H1 (cell line): ENCODE results near the gene HEBP2. TPM values are rescaled to one million over a fixed set of nuclear protein-coding genes. Genes with fewer than 3 reads are reported as not detected.

Experiments
- CTCF ChIA-PET: fragments of 300-600 bp; sonication (Branson Sonifier 250); formaldehyde crosslinking; loops from one replicate; lab custom pipeline; 2021; ENCODE audit not compliant: partially characterized antibody; lab: Charles Lee
- POLR2A ChIA-PET: fragments of 300-600 bp; sonication (Branson Sonifier 250); formaldehyde crosslinking; loops from one replicate; lab custom pipeline; 2021; ENCODE audit warnings: inconsistent platforms; ENCODE audit not compliant: partially characterized antibody; lab: Charles Lee
- DNase-seq, 2 experiments: peaks; one replicate each; pipeline versions ENCODE4 v3.0.0 to v3.0.0-alpha.2; 2010 to 2022; ENCODE audit warnings: low spot score in 2 of 2, low read depth in 1 of 2, mixed read lengths in 1 of 2
- FAIRE-seq: peaks from 2 replicates; lab custom pipeline; 2011; peaks lifted over from hg19 to GRCh38; lab: Jason Lieb, UNC
- H2AFZ ChIP-seq: 2 replicates; pipeline ENCODE4 v1.8.1; 2012; ENCODE audit warnings: low read length, inconsistent platforms
- H2AK5ac ChIP-seq: 2 replicates; pipeline ENCODE4 v1.6.1; 2013; ENCODE audit warnings: low read depth, low read length
- H2BK120ac ChIP-seq: replicated peaks from 2 replicates; pipeline ENCODE3; 2013; ENCODE audit warnings: low read depth, low read length, inconsistent platforms
- H2BK12ac ChIP-seq: 2 replicates; pipeline ENCODE4 v1.6.1; 2013; ENCODE audit warnings: low read depth, low read length
- H2BK15ac ChIP-seq: 2 replicates; pipeline ENCODE4 v1.6.1; 2013; ENCODE audit warnings: low read length
- H2BK20ac ChIP-seq: 2 replicates; pipeline ENCODE4 v1.6.1; 2013; ENCODE audit warnings: low read length
- H2BK5ac ChIP-seq: 2 replicates; pipeline ENCODE4 v1.6.1; 2013; ENCODE audit warnings: low read depth, low read length
- H3K14ac ChIP-seq: 2 replicates; pipeline ENCODE4 v1.6.1; 2013; ENCODE audit warnings: inconsistent platforms; ENCODE audit not compliant: insufficient read length
- H3K18ac ChIP-seq: 2 replicates; pipeline ENCODE4 v1.6.1; 2013; ENCODE audit warnings: low read length; ENCODE audit errors: extremely low read depth
- H3K23ac ChIP-seq: 2 replicates; pipeline ENCODE4 v1.6.1; 2013; ENCODE audit warnings: inconsistent platforms; ENCODE audit not compliant: insufficient read length
- H3K23me2 ChIP-seq: 2 replicates; pipeline ENCODE4 v1.6.1; 2013; ENCODE audit warnings: low read depth, low read length
- H3K27ac ChIP-seq: 2 replicates; pipeline ENCODE4 v1.6.1; 2011; ENCODE audit warnings: low read depth, low read length, inconsistent platforms
- H3K27me3 ChIP-seq, 4 experiments: replicated peaks in 1 of 4; 1 replicate in 1 of 4; 2 replicates in 3 of 4; pipeline versions ENCODE4 v1.6.1 to v1.8.1; 2011 to 2013; ENCODE audit warnings: low read length in 3 of 4, mild to moderate bottlenecking in 3 of 4, inconsistent platforms in 2 of 4, mixed read lengths in 2 of 4, moderate library complexity in 1 of 4; ENCODE audit not compliant: control insufficient read depth in 3 of 4, insufficient read depth in 3 of 4; ENCODE audit errors: extremely low read depth in 1 of 4
- H3K36me3 ChIP-seq, 4 experiments: 2 replicates each; pipeline versions ENCODE4 v1.6.1 to v1.8.1; 2011 to 2013; ENCODE audit warnings: mild to moderate bottlenecking in 4 of 4, low read length in 3 of 4, moderate library complexity in 2 of 4, control low read depth in 1 of 4, inconsistent platforms in 1 of 4; ENCODE audit not compliant: insufficient read depth in 4 of 4, control insufficient read depth in 2 of 4
- H3K4ac ChIP-seq: replicated peaks from 2 replicates; pipeline ENCODE3; 2013; ENCODE audit warnings: low read length, low read depth, mixed read lengths, inconsistent platforms; ENCODE audit not compliant: insufficient read length
- H3K4me1 ChIP-seq, 4 experiments: replicated peaks in 1 of 4; 1 replicate in 1 of 4; 2 replicates in 3 of 4; pipeline versions ENCODE4 v1.6.1 to v1.8.1; 2011 to 2013; ENCODE audit warnings: low read length in 3 of 4, inconsistent platforms in 2 of 4, mixed read lengths in 1 of 4; ENCODE audit not compliant: insufficient read depth in 4 of 4, control insufficient read depth in 3 of 4
- H3K4me2 ChIP-seq, 2 experiments: 2 replicates each; pipeline versions ENCODE4 v1.6.1 to v1.8.1; 2011 to 2013; ENCODE audit warnings: low read depth in 2 of 2, low read length in 2 of 2, control low read depth in 1 of 2, inconsistent platforms in 1 of 2, mild to moderate bottlenecking in 1 of 2; ENCODE audit not compliant: insufficient read depth in 1 of 2
- H3K4me3 ChIP-seq, 4 experiments: fragments of 200-600, 300-600 bp in 1 of 4; sonication (generic), shearing (Covaris generic), sonication (Bioruptor Twin) in 1 of 4; 2 replicates each; pipeline versions ENCODE4 v1.5.1 to v1.8.1; 2011 to 2016; ENCODE audit warnings: low read length in 4 of 4, low read depth in 3 of 4, control low read depth in 2 of 4, inconsistent platforms in 2 of 4, mild to moderate bottlenecking in 2 of 4, mixed read lengths in 1 of 4, moderate library complexity in 1 of 4; ENCODE audit not compliant: insufficient read depth in 2 of 4; ENCODE audit errors: extremely low read depth in 1 of 4
- H3K56ac ChIP-seq: replicated peaks from 2 replicates; pipeline ENCODE3; 2013; ENCODE audit warnings: low read depth, mild to moderate bottlenecking, mixed read lengths, low read length, inconsistent platforms; ENCODE audit not compliant: insufficient read length
- H3K79me1 ChIP-seq: 2 replicates; pipeline ENCODE4 v1.6.1; 2013; ENCODE audit warnings: low read depth, low read length, control low read depth
- H3K79me2 ChIP-seq, 2 experiments: 2 replicates each; pipeline versions ENCODE4 v1.6.1 to v1.8.1; 2012 to 2013; ENCODE audit warnings: low read length in 2 of 2, mild to moderate bottlenecking in 2 of 2, inconsistent platforms in 1 of 2; ENCODE audit not compliant: insufficient read depth in 2 of 2, control insufficient read depth in 1 of 2
- H3K9ac ChIP-seq, 4 experiments: replicated peaks in 1 of 4; 1 replicate in 1 of 4; 2 replicates in 3 of 4; pipeline versions ENCODE4 v1.6.1 to v1.8.1; 2011 to 2013; ENCODE audit warnings: low read depth in 3 of 4, low read length in 3 of 4, control low read depth in 2 of 4, mild to moderate bottlenecking in 2 of 4, moderate library complexity in 2 of 4, inconsistent platforms in 1 of 4; ENCODE audit errors: extremely low read depth in 1 of 4
- H3K9me3 ChIP-seq, 2 experiments: 2 replicates each; pipeline versions ENCODE4 v1.6.1 to v1.8.1; 2012 to 2013; ENCODE audit warnings: mild to moderate bottlenecking in 2 of 2, moderate library complexity in 2 of 2, control low read depth in 1 of 2, inconsistent platforms in 1 of 2, low read depth in 1 of 2, low read length in 1 of 2, mixed read lengths in 1 of 2; ENCODE audit not compliant: insufficient read depth in 2 of 2
- H4K20me1 ChIP-seq, 2 experiments: replicated peaks in 1 of 2; 2 replicates each; pipeline versions ENCODE3 to v1.8.1; 2011 to 2013; ENCODE audit warnings: inconsistent platforms in 2 of 2, low read length in 2 of 2, mild to moderate bottlenecking in 1 of 2; ENCODE audit not compliant: insufficient read depth in 2 of 2, control insufficient read depth in 1 of 2
- H4K5ac ChIP-seq: 2 replicates; pipeline ENCODE4 v1.6.1; 2013; ENCODE audit warnings: low read length, low read depth, mixed read lengths, inconsistent platforms; ENCODE audit not compliant: insufficient read length
- H4K8ac ChIP-seq: 2 replicates; pipeline ENCODE4 v1.8.0; 2013; ENCODE audit warnings: mild to moderate bottlenecking, moderate library complexity, low read length, inconsistent platforms; ENCODE audit not compliant: insufficient read depth; ENCODE audit errors: extremely low read depth
- H4K91ac ChIP-seq: replicated peaks from 2 replicates; pipeline ENCODE3; 2013; ENCODE audit warnings: low read length, mixed read lengths, inconsistent platforms; ENCODE audit not compliant: insufficient read length
- EGR1 ChIP-seq: IDR thresholded peaks from 2 replicates; pipeline ENCODE4 v1.6.1; 2011; ENCODE audit warnings: low read depth, low read length, borderline replicate concordance
- EP300 ChIP-seq, 2 experiments: IDR thresholded peaks; 1 replicate in 1 of 2; 2 replicates in 1 of 2; pipeline ENCODE4 v1.6.1; 2011 to 2012; ENCODE audit warnings: low read depth in 2 of 2, low read length in 2 of 2, mild to moderate bottlenecking in 2 of 2, borderline replicate concordance in 1 of 2, inconsistent platforms in 1 of 2, moderate library complexity in 1 of 2
- POLR2A ChIP-seq, 2 experiments: IDR thresholded peaks; 1 replicate in 1 of 2; 2 replicates in 1 of 2; pipeline ENCODE4 v1.6.1; 2011; ENCODE audit warnings: low read depth in 2 of 2, low read length in 2 of 2, mild to moderate bottlenecking in 2 of 2; ENCODE audit errors: control extremely low read depth in 1 of 2
- SAP30 ChIP-seq: fragments of 300-600 bp; sonication (generic); IDR thresholded peaks from 2 replicates; pipeline ENCODE4 v1.7.1; 2012; ENCODE audit warnings: low read length, moderate library complexity, mild to moderate bottlenecking, inconsistent platforms; ENCODE audit not compliant: insufficient read depth, insufficient replicate concordance
- SIX5 ChIP-seq: IDR thresholded peaks from 2 replicates; pipeline ENCODE4 v1.6.1; 2011; ENCODE audit warnings: mild to moderate bottlenecking, low read depth, low read length
- SUZ12 ChIP-seq: fragments of 200-600 bp; sonication (generic); IDR thresholded peaks from 2 replicates; pipeline ENCODE4 v1.6.1; 2012; ENCODE audit warnings: mild to moderate bottlenecking, inconsistent platforms, low read length, moderate library complexity, mixed read lengths
- ZNF274 ChIP-seq: IDR thresholded peaks from 2 replicates; pipeline ENCODE4 v1.7.0; 2012; ENCODE audit warnings: low read length, borderline replicate concordance; ENCODE audit errors: extremely low read depth
- WGBS, 2 experiments: shearing (Covaris generic) in 1 of 2; methylation state at CpG; one replicate each; pipeline versions ENCODE4 v1.1.6 to v1.1.7; 2013 to 2015; ENCODE audit warnings: low lambda C conversion rate in 2 of 2, mixed read lengths in 2 of 2, inconsistent platforms in 1 of 2, low coverage in 1 of 2, missing lambda C conversion rate in 1 of 2; ENCODE audit not compliant: insufficient replicate concordance in 2 of 2, insufficient coverage in 1 of 2, insufficient read length in 1 of 2; ENCODE audit errors: extremely low coverage in 1 of 2, missing lambda C conversion rate in 1 of 2; 5-methylcytosine and 5-hydroxymethylcytosine counted together
- polyA plus RNA-seq, 7 experiments: library from polyadenylated mRNA; depleted of rRNA in 3 of 7; stranded (reverse) in 5 of 7; unstranded in 2 of 7; fragments of >200 nt in 5 of 7; fragments of 200-250 nt in 2 of 7; gene quantifications; 1 replicate in 5 of 7; 2 replicates in 1 of 7; 4 replicates in 1 of 7; pipeline versions ENCODE4 v1.2.1 to v1.2.3, GENCODE V29; 2011 to 2013; ENCODE audit warnings: missing spikeins in 2 of 7, mixed read lengths in 2 of 7
- total RNA-seq: library from RNA; stranded (reverse); fragmentation: NEBNext Ultra II Directional; extraction: Animal tissue kit (Norgen Biotek cat#: 25700); gene quantifications from 2 replicates; pipeline ENCODE4 v1.2.1, GENCODE V29; 2021
- TF ChIP-seq, protein P1 (sequence below): IDR thresholded peaks from 2 replicates; pipeline ENCODE4 v1.6.1; 2012; ENCODE audit warnings: inconsistent platforms

HEBP2 gene
- total and polyA plus RNA-seq, 2 of the 8 experiments (the other 6 are each of a cell fraction or from before 2014, with no cell fraction given), result 6.5 to 37.9 TPM

GRCh38 chr6:138446821-138447220 is 42.8 kb downstream of the HEBP2 start:
- DNase-seq (no peak), FAIRE-seq (no peak)
- H4K91ac ChIP-seq, result no peak overlapping the region
- H2BK5ac ChIP-seq, result no peak overlapping the region
- peaks cover 0 to 3% (median 0%) of the 10 kb centered on the region in 4 experiments; a peak in 2 of 7 replicates for H3K4me1 ChIP-seq
- no peak overlapping the region for H4K8ac ChIP-seq
- WGBS, 2 experiments, result 92% methylated on average over 6 of the region's 6 CpGs; no CpG with 5 or more reads in 1 of the 2 experiments
- H3K14ac ChIP-seq, result no peak overlapping the region
- H3K9me3 ChIP-seq, result no peaks in the 10 kb centered on the region
- TF ChIP-seq, protein P1, sequence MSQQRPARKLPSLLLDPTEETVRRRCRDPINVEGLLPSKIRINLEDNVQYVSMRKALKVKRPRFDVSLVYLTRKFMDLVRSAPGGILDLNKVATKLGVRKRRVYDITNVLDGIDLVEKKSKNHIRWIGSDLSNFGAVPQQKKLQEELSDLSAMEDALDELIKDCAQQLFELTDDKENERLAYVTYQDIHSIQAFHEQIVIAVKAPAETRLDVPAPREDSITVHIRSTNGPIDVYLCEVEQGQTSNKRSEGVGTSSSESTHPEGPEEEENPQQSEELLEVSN, result no peak
- TF ChIP-seq SAP30 (no peak), EP300 (IDR thresholded peaks at IDR 0.05; ENCODE audit: borderline replicate concordance in 1 of 2, low read depth in 2 of 2, low read length in 2 of 2) (no peak), POLR2A (IDR thresholded peaks at IDR 0.05; ENCODE audit: control extremely low read depth in 1 of 2, low read depth in 2 of 2, low read length in 2 of 2) (no peak), EGR1 (no peak), ZNF274 (no peak), SIX5 (no peak), SUZ12 (no peak)
- no peak overlapping the region for H3K4ac ChIP-seq
- no peak overlapping the region for H3K4me3 ChIP-seq
- ChIA-PET CTCF (interaction anchor here (1.3 to 6.1 kb wide), 3 partner anchors 9 to 30 kb away, joined by 3 to 35 read pairs (median 4); no protein-coding TSS in a partner anchor), POLR2A (interaction anchor here (1.6 kb wide), 1 partner anchor 52 kb away, joined by 4 read pairs; no protein-coding TSS in a partner anchor)
- H3K79me2 ChIP-seq, result no peaks in the 10 kb centered on the region
- H3K56ac ChIP-seq, result no peak overlapping the region
- H3K18ac ChIP-seq, result no peak overlapping the region
- H3K27me3 ChIP-seq, result no peaks in the 10 kb centered on the region
- no peak overlapping the region for H2BK20ac ChIP-seq
- H4K20me1 ChIP-seq, result no peaks in the 10 kb centered on the region
- no peak overlapping the region for H2BK15ac ChIP-seq
- no peak overlapping the region for H2BK12ac ChIP-seq
- no peak overlapping the region for H3K27ac ChIP-seq
- no peak overlapping the region for H3K4me2 ChIP-seq
- H3K36me3 ChIP-seq, result peaks cover 0 to 18% (median 3%) of the 10 kb centered on the region in 4 experiments; a peak in 3 of 8 replicates
- H3K9ac ChIP-seq, result no peak overlapping the region
- no peaks in the 10 kb centered on the region for H3K23me2 ChIP-seq
- no peak overlapping the region for H3K23ac ChIP-seq
- no peak overlapping the region for H4K5ac ChIP-seq
- H3K79me1 ChIP-seq, result peaks cover 2% of the 10 kb centered on the region; the same call in 1 of the 2 replicates
- no peak overlapping the region for H2AK5ac ChIP-seq
- H2BK120ac ChIP-seq, result no peak overlapping the region
- no peak overlapping the region for H2AFZ ChIP-seq
